Cardiac muscle cell (in vitro differentiated cells and primary cell): ENCODE results near the gene MRPS23. TPM values are rescaled to one million over a fixed set of nuclear protein-coding genes. Genes with fewer than 3 reads are reported as not detected.

Experiments used
- DNase-seq, 2 donors: peaks; one replicate each; pipeline versions ENCODE4 v3.0.0 to v3.0.0-alpha.2; 2010 to 2017; ENCODE audit warnings: low read depth in 1 of 2, low spot score in 1 of 2
- H3K27ac ChIP-seq: fragments of 200-600 bp; sonication (generic); 2 replicates; pipeline ENCODE4 v1.5.1; 2016
- H3K27me3 ChIP-seq: fragments of 200-600 bp; sonication (generic); 2 replicates; pipeline ENCODE4 v1.6.0; 2016; ENCODE audit warnings: control low read depth
- H3K36me3 ChIP-seq: fragments of 200-600 bp; sonication (generic); 2 replicates; pipeline ENCODE4 v1.5.1; 2016; ENCODE audit warnings: control low read depth
- H3K4me1 ChIP-seq: fragments of 200-600 bp; sonication (generic); 2 replicates; pipeline ENCODE4 v1.8.1; 2017; ENCODE audit warnings: low read depth, mild to moderate bottlenecking, mixed run types
- H3K4me3 ChIP-seq: fragments of 200-600 bp; sonication (generic); 2 replicates; pipeline ENCODE4 v1.5.1; 2016; ENCODE audit warnings: mild to moderate bottlenecking
- H3K9me3 ChIP-seq: fragments of 200-600 bp; sonication (generic); 2 replicates; pipeline ENCODE4 v1.5.1; 2017; ENCODE audit warnings: low read depth, mild to moderate bottlenecking, control low read depth
- CTCF ChIP-seq: IDR thresholded peaks from 2 replicates; pipeline ENCODE4 v1.5.1; 2012; ENCODE audit warnings: low read depth, mild to moderate bottlenecking, low read length
- polyA plus RNA-seq: library from polyadenylated mRNA; unstranded; fragments of >200 nt; fragmentation: Nextera tagmentation; extraction: Ambion mirVana; gene quantifications from 2 replicates; pipeline ENCODE4 v1.2.1, GENCODE V29; 2016
- total RNA-seq: library from RNA; depleted of rRNA; stranded (reverse); fragments of >200 nt; gene quantifications from 2 replicates; pipeline ENCODE4 v1.2.3, GENCODE V29; 2016

The MRPS23 gene
- total and polyA plus RNA-seq, 2 experiments from 2014 or later = 24.4 to 87.9 TPM

- no peak for DNase-seq
- Histone ChIP-seq H3K4me1 (no peaks in the 10 kb centered on the region), H3K36me3 (no peaks in the 10 kb centered on the region), H3K27me3 (peaks cover 15% of the 10 kb centered on the region), H3K4me3 (no peak overlapping the region), H3K9me3 (no peaks in the 10 kb centered on the region), H3K27ac (no peak overlapping the region)
- TF ChIP-seq CTCF = no peak
These were observed 43.5 kb downstream of the MRPS23 start for GRCh38 chr17:57806167-57806830.

- no peak for TF ChIP-seq CTCF
- H3K27me3 ChIP-seq = peaks cover 15% of the 10 kb centered on the region
- DNase-seq = no peak
- H3K27ac ChIP-seq = no peak overlapping the region
- H3K9me3 ChIP-seq = no peaks in the 10 kb centered on the region
- H3K36me3 ChIP-seq = no peaks in the 10 kb centered on the region
- no peaks in the 10 kb centered on the region for H3K4me1 ChIP-seq
- H3K4me3 ChIP-seq = no peak overlapping the region
These were observed 46.8 kb downstream of the MRPS23 start for GRCh38 chr17:57803021-57803420.

GRCh38 chr17:57801044-57801711, 48.7 kb downstream of the MRPS23 start:
- Histone ChIP-seq H3K4me3 (no peak overlapping the region), H3K27ac (no peak overlapping the region), H3K36me3 (no peaks in the 10 kb centered on the region), H3K9me3 (no peaks in the 10 kb centered on the region), H3K4me1 (no peaks in the 10 kb centered on the region), H3K27me3 (peaks cover 5% of the 10 kb centered on the region)
- TF ChIP-seq CTCF = no peak
- DNase-seq = no peak

- Histone ChIP-seq H3K4me3 (no peak overlapping the region), H3K4me1 (no peaks in the 10 kb centered on the region), H3K27ac (no peak overlapping the region), H3K36me3 (no peaks in the 10 kb centered on the region), H3K9me3 (no peaks in the 10 kb centered on the region), H3K27me3 (peaks cover 13% of the 10 kb centered on the region)
- DNase-seq = no peak
- no peak for TF ChIP-seq CTCF
These were observed 55.0 kb downstream of the MRPS23 start for GRCh38 chr17:57794841-57795240.

- Histone ChIP-seq H3K27me3 (peaks cover 45% of the 10 kb centered on the region), H3K27ac (no peak overlapping the region), H3K4me3 (no peak overlapping the region), H3K4me1 (peaks cover 6% of the 10 kb centered on the region), H3K9me3 (no peaks in the 10 kb centered on the region), H3K36me3 (no peaks in the 10 kb centered on the region)
- TF ChIP-seq CTCF = no peak
- no peak for DNase-seq
These were observed 61.1 kb downstream of the MRPS23 start for GRCh38 chr17:57788725-57789124.
